ENCODE results near the gene PUS10.

PUS10 gene

GRCh38 chr2:61055557-61055956, 37.5 kb upstream of the PUS10 start:
- Histone ChIP-seq H4K20me1 (ENCODE audit: insufficient read depth) (no peaks in the 10 kb centered on the region), H2AFZ (ENCODE audit: low read depth) (no peak overlapping the region), H3K9ac (no peak overlapping the region), H3K27ac (no peak overlapping the region), H3K4me2 (no peak overlapping the region), H3K36me3 (ENCODE audit: insufficient read depth) (no peaks in the 10 kb centered on the region), H3K27me3 (ENCODE audit: insufficient read depth, low read depth) (no peaks in the 10 kb centered on the region), H3K79me2 (ENCODE audit: insufficient read depth, low read depth) (no peaks in the 10 kb centered on the region), H3K4me1 (ENCODE audit: low read depth, poor library complexity, severe bottlenecking) (peaks cover 7% of the 10 kb centered on the region), H3K4me3 (IDR thresholded peaks at IDR 0.05; ENCODE audit: insufficient read depth, low read depth, low read length) (no peak overlapping the region)
- TF ChIP-seq CTCF (conservative IDR thresholded peaks at IDR 0.05; ENCODE audit: low read depth, low read length): no peak

GRCh38 chr2:61045999-61046398, 27.9 kb upstream of the PUS10 start:
- Histone ChIP-seq H3K4me1 (ENCODE audit: low read depth, poor library complexity, severe bottlenecking) (no peaks in the 10 kb centered on the region), H4K20me1 (ENCODE audit: insufficient read depth) (no peaks in the 10 kb centered on the region), H3K4me2 (no peak overlapping the region), H3K27ac (no peak overlapping the region), H3K79me2 (ENCODE audit: insufficient read depth, low read depth) (no peaks in the 10 kb centered on the region), H3K9ac (no peak overlapping the region), H2AFZ (ENCODE audit: low read depth) (no peak overlapping the region), H3K36me3 (ENCODE audit: insufficient read depth) (peaks cover 5% of the 10 kb centered on the region; the same call in 1 of the 2 replicates), H3K4me3 (IDR thresholded peaks at IDR 0.05; ENCODE audit: insufficient read depth, low read depth, low read length) (no peak overlapping the region), H3K27me3 (ENCODE audit: insufficient read depth, low read depth) (no peaks in the 10 kb centered on the region)
- TF ChIP-seq CTCF (conservative IDR thresholded peaks at IDR 0.05; ENCODE audit: low read depth, low read length): no peak

- Histone ChIP-seq H3K4me1 (ENCODE audit: low read depth, poor library complexity, severe bottlenecking) (no peaks in the 10 kb centered on the region), H3K4me2 (no peak overlapping the region), H3K36me3 (ENCODE audit: insufficient read depth) (peaks cover 5% of the 10 kb centered on the region; the same call in 1 of the 2 replicates), H3K4me3 (IDR thresholded peaks at IDR 0.05; ENCODE audit: insufficient read depth, low read depth, low read length) (no peak overlapping the region), H3K79me2 (ENCODE audit: insufficient read depth, low read depth) (no peaks in the 10 kb centered on the region), H3K27me3 (ENCODE audit: insufficient read depth, low read depth) (no peaks in the 10 kb centered on the region), H4K20me1 (ENCODE audit: insufficient read depth) (no peaks in the 10 kb centered on the region), H3K27ac (no peak overlapping the region), H2AFZ (ENCODE audit: low read depth) (no peak overlapping the region), H3K9ac (no peak overlapping the region)
- TF ChIP-seq CTCF (conservative IDR thresholded peaks at IDR 0.05; ENCODE audit: low read depth, low read length): no peak
Measured at GRCh38 chr2:61045226-61045625, 27.2 kb upstream of the PUS10 start.

- H3K9ac ChIP-seq: no peak overlapping the region
- no peak for TF ChIP-seq CTCF (conservative IDR thresholded peaks at IDR 0.05; ENCODE audit: low read depth, low read length)
- H3K27me3 ChIP-seq (ENCODE audit: insufficient read depth, low read depth): no peaks in the 10 kb centered on the region
- no peaks in the 10 kb centered on the region for H4K20me1 ChIP-seq (ENCODE audit: insufficient read depth)
- no peak overlapping the region for H3K4me2 ChIP-seq
- H3K27ac ChIP-seq: no peak overlapping the region
- no peak overlapping the region for H3K4me3 ChIP-seq (IDR thresholded peaks at IDR 0.05; ENCODE audit: insufficient read depth, low read depth, low read length)
- H3K4me1 ChIP-seq (ENCODE audit: low read depth, poor library complexity, severe bottlenecking): no peaks in the 10 kb centered on the region
- no peaks in the 10 kb centered on the region for H3K79me2 ChIP-seq (ENCODE audit: insufficient read depth, low read depth)
- no peak overlapping the region for H2AFZ ChIP-seq (ENCODE audit: low read depth)
- H3K36me3 ChIP-seq (ENCODE audit: insufficient read depth): 0 out of 2 replicates have a peak, but pooled peaks cover 5% of the 10 kb centered on the region
Measured at GRCh38 chr2:61044636-61045035, 26.6 kb upstream of the PUS10 start.

Measured in KMS-11 (cell line).